ENCODE results near the gene CEP41.

CEP41 gene

DNA sequence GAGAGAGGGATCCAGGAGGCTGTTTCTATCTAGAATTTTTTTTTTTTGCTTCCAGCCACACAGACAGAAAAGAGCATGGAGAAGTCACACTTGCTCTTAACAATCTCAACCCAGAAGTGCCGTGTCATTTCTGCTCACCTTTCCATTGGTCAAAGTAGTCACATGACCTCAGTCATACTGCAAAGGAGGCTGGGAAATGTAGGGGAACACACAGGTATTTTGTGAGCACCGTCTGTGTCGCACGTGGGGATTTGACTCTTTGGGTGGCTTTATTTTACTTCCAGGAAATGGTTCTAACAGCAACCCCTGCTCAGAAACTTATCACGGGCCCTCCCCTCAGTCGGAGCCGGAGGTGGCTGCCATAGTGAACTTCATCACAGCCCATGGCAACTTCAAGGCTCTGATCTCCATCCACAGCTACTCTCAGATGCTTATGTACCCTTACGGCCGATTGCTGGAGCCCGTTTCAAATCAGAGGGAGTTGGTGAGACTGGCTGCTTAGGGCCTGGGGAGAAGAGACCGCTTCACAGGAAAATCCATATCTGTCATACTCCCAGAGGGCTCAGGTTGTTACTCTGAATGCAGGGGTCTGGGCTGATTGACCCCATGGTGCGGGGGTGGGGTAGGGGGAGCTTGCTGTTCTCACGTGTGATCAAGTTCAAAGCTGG is 73.6 kb downstream of the CEP41 start:
- no peak for DNase-seq

DNA sequence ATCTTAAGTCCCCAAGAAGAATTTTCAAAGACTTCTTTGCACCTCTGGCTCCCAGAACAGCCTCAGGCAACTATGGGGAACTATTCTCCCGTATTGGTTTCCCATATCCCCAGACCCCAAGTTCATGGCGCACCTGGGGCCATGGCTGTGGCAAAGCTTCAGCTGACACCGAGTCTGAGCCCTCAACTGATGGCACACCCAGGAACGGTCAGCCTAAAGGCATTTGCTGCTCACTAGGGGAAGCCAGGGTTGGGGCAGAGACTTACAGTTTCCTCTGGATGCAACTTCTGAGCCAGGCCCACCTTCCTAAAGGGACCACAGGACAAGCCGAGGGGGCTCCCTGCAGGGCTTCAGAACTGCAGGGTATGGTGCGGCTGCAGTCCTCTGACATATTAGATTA is 74.3 kb downstream of the CEP41 start:
- no peak for DNase-seq

DNA sequence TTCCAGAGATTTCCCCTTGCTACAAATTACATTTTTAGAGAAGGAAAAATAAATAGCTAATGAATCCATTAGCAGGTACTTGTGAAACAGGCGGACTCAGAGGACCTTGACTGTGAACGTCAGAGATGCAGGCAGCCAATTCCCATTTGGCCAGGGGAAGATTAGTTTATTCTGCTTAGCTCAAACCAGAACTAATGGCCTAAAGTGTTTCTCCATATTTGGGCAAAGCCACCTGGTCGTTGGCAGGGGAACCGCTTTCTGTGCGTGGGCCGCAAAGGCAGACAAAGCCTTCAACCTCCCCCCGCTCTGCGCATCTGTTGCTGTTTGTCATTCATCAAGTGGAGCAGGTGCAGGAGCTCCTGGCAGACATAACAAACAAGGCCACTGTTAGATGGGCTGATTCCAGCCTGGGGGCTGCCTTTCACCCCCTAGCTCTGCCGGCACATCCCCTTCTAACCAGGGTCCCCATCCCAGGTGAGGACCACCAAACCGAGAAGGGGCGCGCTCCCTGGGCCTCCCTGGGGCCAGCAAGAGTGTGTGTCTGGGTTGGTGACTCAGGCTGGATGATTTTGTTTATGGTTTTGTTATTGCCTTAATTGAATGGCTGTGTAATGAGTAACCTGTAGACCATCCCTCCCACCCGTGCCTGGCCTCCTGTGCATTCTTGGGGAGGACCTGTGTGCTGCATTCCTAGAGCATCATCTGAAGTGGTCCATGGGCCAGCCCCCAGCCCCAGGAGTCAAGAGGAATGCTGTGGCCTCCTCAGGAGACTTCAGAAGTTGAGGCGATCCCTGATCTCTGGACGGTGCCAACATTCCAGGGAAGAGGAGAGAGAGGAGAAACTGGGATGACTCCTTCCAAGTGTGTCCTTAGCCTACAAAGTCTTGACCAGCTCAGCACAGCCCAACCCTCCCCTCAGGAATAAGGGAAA is 75.0 kb downstream of the CEP41 start:
- DNase-seq: peak; percentile 99

DNA sequence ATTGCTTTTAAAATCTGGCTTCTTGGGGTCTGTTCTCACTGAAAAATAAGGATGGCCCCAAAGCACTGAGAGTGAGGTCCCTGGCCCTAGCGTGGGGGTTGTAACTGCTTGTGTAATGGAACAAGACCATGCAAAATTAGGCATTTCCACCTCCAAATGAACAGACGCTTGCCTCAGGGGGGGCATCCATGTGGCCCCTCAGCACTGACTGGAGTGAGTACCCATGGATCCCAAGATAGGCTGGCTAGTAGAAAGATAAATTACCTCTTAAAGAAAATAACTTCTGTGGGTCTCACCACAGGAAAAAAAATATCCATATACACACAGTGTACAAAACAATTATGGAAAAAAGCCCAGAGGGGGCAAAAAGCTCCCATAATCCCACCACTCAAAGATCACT is 75.7 kb downstream of the CEP41 start:
- no peak for DNase-seq

DNA sequence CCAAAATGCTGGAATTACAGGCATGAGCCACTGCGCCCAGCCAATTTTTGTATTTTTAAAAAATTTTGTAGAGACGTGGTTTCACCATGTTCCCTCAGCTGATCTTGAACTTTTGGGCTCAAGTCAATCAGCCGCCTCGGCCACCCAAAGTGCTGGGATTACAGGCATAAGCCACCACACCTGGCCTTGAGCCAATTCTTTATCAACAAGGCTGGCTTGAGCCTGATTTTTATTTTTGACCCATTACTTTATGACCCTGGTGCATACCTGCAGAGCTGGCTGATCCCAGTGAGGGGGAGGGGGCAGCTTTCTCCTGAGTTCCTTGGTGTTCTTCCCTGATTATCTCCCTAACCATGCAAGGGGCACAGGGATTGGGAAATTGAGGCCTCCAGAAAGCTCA is 76.4 kb downstream of the CEP41 start:
- DNase-seq: no peak

DNA sequence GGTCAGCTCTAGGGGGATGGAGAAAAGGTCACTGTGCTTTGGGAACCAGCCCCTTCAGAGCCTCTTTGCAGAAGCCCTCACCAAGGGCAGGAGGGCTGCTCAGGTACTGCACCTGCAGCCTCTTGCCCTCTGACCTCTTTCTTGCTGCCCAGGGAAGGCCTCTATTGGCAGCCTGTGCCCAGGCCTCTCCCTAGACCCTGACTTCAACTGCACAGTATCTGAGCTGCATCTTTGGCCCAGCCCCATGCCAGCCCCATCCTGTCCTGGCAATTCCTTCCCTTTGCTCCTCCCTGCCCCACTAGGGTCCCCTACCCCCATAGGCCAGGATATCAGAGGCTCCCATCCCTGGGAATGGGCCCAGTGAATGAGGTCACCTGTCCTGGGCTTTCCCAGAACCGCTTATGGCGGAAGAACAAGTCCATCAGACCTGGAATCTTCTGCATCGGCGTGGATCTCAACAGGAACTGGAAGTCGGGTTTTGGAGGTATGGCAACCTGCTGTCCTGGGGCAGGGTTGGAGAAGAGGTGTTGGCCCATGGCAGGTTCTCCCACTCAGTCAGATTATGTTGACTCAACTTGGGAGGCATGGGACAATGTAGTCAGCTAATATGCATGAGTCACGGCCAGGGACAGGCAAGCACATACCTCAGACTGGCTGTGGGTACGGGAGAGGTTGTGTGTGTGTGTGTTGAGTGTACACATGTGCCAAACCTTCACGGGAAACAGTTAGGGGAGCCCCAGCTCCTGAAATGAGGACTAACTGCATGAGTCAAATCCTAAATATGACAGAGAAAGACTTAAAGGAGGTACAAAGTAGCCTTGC is 77.6 kb downstream of the CEP41 start:
- DNase-seq: no peak

DNA sequence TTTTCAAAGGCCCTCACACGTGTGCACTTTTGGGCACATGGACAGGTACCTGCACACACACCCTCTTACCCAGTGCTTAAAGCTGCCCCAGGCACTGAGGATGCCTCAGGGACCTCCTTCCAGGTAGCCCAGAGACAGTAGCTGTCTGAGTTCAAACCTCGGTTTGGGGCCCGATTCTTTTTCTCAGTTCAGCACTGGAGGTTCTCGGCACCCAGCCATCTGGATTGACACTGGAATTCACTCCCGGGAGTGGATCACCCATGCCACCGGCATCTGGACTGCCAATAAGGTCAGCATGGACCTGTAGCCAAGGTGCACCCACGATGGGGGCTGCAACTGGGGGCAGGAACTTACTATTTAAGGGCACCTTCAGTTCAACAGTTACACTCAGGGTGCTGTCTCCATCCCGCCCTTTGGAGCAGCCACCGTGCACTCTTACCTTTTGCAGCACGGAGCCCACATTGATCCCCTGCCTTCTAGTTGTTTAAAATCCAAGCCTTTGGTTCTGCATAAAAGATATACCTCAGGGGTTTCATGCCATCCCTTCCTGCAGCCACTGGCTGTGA is 78.5 kb downstream of the CEP41 start:
- no peak for DNase-seq

DNA sequence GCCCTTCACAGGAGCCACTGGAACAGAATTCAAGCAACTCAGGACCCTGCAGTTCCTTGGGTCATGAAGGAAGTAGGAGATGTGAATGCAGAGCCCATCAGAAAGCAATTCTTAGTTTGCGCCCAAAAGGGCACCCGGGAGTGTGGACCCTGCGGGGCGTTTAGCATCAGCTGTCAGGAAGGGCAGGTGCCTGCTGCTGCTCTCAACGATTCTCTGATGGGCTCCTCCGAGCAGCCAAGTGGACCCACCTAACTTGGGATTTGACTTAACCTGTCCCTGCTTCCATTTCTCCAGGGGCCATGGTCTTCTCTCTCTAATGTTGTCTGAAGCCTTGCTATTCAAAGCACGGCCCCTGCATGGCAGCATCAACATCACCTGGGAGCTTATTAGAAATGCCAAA is 79.1 kb downstream of the CEP41 start:
- no peak for DNase-seq

DNA sequence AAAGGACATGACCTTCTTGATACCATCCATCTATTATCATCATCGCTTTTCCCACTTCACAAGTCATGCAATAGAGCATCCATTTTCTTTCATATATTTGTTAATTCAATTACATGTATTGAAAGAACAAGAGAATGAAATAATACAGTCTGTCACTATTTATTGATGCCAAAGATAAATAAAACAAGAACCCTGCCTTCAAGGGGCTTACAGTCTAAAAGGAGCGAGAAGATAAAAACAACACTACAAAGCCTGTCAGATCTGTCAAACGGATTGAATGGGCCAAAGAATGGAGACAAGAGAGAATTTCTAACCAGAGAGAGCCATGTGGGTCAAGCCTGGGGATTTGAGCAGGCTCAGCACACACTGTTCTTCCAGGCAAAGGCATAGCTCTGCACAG is 80.3 kb downstream of the CEP41 start:
- no peak for DNase-seq

DNA sequence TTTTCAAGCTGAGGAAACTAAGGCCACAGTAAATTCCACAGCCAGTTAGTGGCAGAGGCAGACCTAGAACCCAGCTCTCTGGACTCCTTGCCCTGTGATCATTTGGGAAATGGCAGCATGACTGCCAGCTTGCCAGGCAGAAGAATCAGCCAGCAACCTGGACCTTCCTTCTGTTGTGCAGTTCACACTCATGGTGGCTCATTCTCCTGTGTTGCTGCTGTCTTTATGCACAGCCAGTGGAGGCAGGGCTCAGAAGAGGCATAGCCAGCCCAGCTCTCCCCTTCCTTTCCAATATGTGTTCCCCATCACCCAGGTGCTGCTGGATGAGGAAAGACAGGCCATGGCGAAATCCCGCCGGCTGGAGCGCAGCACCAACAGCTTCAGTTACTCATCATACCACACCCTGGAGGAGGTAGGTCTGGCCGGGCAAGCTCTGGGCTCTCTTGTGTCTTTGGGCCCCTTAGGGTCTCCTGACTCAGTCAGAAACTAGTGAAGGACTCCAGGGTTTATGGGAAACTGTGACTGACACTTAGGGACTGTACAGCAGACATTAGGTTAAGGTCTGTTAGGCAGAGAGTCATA is 81.4 kb downstream of the CEP41 start:
- no peak for DNase-seq

DNA sequence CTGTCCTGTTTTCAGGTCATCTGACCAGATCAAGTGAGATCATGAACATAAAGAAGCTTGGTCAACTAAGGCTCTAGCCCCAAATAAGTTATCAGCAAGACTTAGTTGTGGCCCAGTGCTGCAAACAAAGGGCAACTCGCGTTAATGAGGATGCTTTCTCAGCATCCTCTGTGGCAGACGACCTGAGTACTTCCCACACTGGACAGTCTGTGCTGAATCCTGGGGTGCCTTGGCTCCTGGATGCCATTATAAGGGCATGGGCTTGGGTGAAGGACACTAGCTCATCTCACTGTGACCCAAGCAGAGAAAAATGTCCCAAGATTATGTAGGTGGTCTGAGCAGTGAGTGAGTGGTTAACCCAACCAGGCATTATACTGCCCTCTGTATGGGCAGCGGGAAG is 82.3 kb downstream of the CEP41 start:
- DNase-seq: no peak

DNA sequence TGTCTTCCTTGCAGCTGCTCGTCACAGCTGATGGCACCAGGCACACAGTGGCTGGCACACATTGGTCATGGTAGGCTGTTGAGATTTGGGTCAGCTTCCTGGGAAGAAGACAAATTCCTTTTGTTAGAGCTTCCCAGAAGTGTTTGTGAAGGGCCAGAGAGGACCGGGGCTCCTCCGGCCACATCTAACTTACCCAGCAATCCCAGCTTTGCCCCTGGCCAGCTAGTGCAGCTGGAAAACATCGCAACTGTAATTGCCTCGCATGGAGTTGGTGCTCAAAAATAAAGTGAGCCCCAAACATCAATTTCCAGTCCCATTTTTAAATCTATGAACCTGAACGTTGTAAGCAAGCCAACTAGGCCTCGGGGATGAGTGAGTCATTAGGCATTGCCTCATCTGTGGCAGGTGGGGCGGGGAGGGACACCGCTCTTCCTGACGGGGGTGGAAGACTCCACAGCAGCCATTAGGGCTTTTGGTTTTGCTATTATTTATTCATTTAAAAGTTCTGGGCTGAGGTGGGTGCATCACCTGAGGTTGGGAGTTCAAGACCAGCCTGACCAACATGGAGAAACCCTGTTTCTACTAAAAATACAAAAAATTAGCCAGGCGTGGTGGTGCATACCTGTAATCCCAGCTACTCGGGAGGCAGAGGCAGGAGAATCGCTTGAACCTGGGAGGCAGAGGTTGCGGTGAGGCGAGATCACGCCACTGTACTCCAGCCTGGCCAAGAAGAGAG is 83.8 kb downstream of the CEP41 start:
- peak; percentile 41 for DNase-seq

DNA sequence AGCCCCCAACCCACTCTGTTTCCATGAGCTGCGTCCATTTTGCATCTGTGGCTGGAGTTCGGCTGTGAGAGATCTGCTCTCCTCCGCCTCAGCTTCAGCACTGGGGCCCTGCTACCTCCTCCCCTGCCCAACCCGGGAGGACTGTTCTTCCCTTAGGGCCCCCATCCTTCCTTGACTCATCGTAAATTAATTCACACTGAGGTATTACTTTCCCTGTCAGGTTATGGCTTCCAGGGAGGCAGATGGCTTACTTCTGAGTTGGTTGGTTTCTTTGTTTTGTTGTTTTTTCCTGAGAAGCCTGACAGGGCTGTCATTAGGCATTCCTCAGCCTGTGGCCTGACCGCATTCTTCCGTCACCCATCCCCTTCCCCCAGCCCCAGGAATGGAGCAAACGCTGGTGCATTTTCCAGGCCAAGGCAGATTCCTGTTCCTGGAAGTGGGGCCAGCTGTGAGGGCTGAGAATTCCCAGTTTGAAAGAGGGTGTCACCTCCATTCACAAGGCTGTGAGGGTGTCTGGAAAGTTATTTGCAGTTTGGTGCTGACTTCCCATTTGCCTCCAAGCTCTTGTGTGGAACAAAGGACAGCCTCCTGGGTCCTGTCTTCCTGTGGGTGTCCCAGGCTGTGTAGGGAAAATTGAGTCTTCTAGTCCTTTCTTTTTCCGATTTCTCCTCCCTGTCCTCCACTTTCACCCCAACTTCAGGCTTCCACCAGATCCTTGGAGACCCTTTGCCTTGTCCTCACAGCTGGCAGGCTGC is 84.5 kb downstream of the CEP41 start:
- no peak for DNase-seq

DNA sequence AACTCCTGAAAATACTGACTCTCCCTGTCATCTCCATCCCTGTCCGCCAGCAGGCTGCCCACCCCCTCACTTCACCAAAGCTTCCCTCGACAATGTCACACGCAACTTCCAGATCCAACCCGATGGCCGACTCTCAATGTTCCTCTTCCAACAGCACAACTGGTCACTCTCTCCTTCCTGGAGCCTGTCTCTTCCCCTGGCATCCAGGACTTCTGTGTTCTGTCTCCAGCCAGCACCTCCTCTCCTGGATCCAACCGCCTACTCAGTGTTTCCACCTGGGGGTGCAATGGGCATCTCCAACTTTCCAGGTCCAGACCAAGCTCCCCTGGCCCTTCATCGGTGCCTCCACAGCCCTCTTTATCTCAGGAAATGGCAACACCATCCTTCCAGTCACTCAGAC is 87.6 kb downstream of the CEP41 start:
- DNase-seq: no peak

DNA sequence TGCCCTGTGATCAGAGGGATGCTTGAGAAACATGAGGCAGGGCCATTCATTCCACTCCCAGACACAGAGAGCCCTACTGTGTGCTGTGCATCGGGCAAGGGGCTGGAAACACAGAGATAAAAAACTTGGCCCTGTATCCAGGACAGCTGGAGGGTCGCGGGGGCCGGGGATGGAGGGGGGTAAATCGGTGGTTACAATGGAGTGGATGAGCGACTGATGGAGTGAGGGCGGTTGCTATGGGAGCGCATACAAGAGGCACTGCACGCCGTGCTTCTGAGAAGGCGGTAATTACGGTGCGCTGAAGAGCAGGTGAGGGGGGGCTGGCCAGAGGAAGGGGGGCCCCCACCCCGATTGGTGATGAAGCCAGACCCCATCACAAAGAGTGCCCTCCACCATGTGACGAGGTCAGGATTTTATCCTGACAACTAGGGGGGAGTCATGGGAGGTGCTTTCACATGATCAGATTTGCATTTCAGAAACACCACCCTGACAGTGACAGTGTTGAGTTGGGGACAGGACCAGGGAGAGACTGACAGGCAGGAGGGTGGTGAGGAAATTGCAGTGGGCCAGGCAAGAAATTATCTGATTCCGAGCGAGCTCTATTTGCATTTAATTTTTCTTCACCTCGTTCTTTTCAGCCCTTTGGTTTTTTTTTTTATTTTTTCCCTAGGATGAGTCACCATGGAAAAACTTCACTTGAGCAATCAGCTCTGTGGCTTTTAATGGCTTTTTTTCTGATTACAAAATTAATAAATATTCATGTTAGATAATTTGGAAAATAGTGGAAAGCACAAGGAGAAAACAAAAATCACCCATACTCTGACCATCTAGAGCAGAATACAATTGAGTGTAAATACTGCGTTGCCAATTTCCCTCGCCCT is 88.4 kb downstream of the CEP41 start:
- DNase-seq: peak; percentile 76

DNA sequence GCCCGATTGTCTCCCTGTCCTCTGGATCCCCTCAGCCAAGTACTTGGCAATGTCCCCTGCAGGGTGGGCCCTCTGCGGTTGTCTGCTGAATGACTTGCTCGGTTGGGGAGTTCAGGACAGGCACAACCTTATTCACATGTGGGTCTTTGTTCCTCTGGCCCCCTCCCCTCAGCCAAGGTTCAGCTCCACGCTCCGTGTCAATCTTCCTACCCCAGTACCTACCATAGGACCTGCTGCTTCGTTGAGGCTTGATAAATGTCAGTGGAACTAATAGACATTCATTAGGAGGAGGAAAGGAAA is 89.1 kb downstream of the CEP41 start:
- DNase-seq: no peak

DNA sequence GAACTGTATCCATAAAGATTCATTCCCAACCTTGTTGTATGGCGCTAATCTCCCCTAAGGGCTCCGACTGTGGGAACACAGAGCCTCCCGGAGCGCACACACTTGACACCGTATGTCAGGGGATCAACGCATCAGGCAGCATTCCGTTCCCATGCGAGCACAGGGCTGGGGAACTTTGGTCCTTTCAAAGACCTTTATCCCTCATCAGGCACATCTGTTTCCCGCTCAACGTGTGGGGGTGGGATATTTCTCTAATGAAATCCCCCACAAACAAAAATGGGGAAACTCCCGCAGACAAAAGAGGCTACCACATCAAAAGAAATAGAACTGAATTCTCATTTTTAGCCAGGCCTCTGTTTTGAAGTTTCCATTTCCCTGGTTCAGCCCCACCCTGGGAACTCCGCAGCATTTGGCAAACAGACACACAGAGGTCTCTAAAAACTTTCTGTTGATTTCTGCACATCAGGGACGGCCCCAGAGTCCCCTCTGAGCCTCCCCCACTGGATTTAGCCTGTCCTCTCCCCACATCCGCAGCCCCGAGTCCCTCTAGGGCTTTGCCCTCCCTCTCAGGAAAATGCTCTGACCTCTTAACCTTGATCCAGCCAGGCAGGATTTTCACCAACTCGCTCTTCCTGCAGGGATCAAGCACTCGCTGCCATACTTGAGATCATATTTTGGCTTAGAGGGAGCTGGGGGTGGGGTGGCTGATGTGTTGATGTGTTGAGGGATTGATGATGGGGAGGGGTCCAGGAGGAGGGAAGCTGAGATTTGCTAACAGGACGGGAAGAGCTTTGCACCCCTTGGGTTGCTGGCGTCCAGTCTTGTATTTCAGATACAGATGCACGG is 89.6 kb downstream of the CEP41 start:
- no peak for DNase-seq

DNA sequence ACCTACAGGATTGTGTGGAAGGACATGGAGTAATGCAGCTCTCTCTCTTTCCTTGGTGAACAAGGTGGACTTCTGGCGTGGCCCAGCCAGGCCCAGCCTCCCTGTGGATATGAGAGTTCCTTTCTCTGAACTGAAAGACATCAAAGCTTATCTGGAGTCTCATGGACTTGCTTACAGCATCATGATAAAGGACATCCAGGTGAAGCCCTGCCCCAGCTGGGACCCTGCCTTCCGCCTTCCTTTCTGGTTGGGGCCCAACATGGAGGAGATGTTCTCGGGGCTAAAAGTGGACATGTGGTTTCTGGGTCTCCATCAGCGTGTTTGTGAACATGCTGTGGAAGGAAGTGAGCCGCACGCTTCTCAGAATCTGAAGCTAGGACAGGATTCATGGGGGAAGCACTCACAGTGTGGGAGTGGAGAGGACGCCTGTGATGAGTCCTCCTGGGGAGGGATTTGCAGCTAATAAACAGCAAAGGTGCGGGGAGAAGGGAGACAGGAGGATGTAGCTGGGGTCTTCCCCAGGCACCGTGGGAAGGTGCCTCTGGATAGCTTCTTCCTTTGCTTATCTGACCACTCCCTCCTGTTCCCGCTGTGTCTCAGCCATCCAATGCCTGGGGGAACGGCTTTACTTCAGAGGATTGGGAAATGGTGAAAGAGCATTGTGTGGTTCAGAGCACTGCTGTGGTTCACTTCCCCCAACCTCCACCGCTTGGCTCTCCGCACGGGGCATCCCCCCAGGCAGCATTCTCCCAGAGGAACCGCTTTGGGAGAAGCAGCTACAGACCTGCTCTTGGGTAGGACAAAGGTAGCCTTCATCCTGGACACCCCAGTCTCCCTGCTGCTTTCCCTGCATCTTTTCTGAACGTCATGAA is 90.7 kb downstream of the CEP41 start:
- DNase-seq: no peak

DNA sequence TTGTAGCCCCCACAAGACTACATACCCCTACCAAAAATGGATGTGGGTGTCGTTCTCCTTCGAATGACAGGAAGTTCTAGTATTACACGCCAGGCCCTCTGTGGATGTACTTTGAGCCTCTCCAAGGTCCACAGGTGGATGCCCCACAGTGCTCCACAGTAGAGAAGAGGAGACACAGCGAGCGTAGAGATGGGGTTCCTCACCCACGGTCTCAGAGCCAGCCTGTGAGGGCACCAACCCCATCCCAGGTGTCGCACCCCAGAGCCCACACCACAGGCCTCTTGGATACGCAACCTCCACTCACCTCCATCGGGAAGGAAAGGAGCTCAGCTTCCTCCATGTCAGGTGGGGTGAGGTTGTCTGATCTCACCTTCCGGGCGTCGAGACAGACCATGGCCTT is 93.9 kb downstream of the CEP41 start:
- no peak for DNase-seq
